GM10266 (cell line): ENCODE data around the gene PTPRN2.

Source experiments
- DNase-seq: peaks from one replicate; pipeline ENCODE4 v3.0.0; 2012; ENCODE audit errors: extremely low spot score
- CTCF ChIP-seq: IDR thresholded peaks from 2 replicates; pipeline ENCODE4 v1.5.1; 2012; ENCODE audit warnings: mild to moderate bottlenecking, low read depth; ENCODE audit not compliant: control insufficient read depth, insufficient read depth; ENCODE audit errors: missing control alignments

PTPRN2 gene

GRCh38 chr7:158185653-158186052 lies 402.0 kb downstream of the PTPRN2 start:
- DNase-seq = no peak
- TF ChIP-seq CTCF = no peak

GRCh38 chr7:158183431-158183830 lies 404.2 kb downstream of the PTPRN2 start:
- DNase-seq = no peak
- no peak for TF ChIP-seq CTCF

- DNase-seq = no peak
- TF ChIP-seq CTCF = no peak
Observed at GRCh38 chr7:158176561-158177173, 411.0 kb downstream of the PTPRN2 start.

GRCh38 chr7:158175779-158176178 lies 411.8 kb downstream of the PTPRN2 start:
- TF ChIP-seq CTCF = no peak

DNA sequence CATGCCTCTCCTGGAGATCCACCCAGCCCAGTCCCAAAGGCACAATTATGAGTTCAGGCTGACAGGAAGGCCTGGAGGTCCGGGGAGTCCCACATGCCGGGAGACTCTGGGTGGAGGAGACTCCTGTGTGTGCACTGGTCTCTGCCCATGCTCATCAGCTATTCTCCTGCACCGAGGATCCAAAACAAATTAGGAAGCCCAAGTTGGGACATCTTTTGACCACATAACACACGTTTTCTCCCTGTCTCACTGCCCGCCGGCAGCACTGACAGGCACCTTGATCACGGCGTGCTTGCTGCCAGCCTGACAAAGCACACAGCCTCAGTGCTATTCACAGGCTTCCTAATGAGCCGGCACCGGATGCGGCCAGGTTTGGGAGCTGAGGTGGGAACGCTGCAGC lies 412.7 kb downstream of the PTPRN2 start:
- TF ChIP-seq CTCF = no peak
- DNase-seq = no peak

More at GRCh38 chr7:158175779-158176178, 411.8 kb downstream of the PTPRN2 start:
- DNase-seq = no peak

- no peak for DNase-seq
- no peak for TF ChIP-seq CTCF
Observed at GRCh38 chr7:158167373-158167772, 420.2 kb downstream of the PTPRN2 start.

GRCh38 chr7:158166386-158167340 lies 421.0 kb downstream of the PTPRN2 start:
- TF ChIP-seq CTCF = no peak
- DNase-seq = no peak
